GM12878 (cell line): ENCODE data around the gene HSPBP1. TPM values are rescaled to one million over a fixed set of nuclear protein-coding genes. Genes with fewer than 3 reads are reported as not detected.

Source experiments
- ATAC-seq: fragments of 200-7000 bp; cut with Tn5 transposase; 3 replicates; pipeline ENCODE4 v1.9.1; 2020; ENCODE audit warnings: mild to moderate bottlenecking, moderate library complexity
- BruUV-seq: library from RNA; stranded (reverse); fragments of 400-500 nt; replicated peaks from 2 replicates; lab custom pipeline; 2021; lab: Mats Ljungman, UMichigan
- CTCF ChIA-PET: fragments of 300-600 bp; sonication (Branson Sonifier 250); formaldehyde crosslinking; extraction: SDS; loops from one replicate; lab custom pipeline; 2021; ENCODE audit warnings: inconsistent platforms; lab: Yijun Ruan, JAX
- POLR2A ChIA-PET: fragments of 350-600 bp; formaldehyde crosslinking; extraction: SDS; loops from one replicate; lab custom pipeline; 2021; ENCODE audit warnings: inconsistent platforms; lab: Charles Lee
- RAD21 ChIA-PET: fragments of 300-600 bp; sonication (Branson Sonifier 250); formaldehyde crosslinking; loops from one replicate; lab custom pipeline; 2023; ENCODE audit warnings: antibody characterized with exemption; ENCODE audit not compliant: unreplicated experiment; lab: Charles Lee
- SMC1A ChIA-PET: fragments of 300-600 bp; sonication (Branson Sonifier 250); formaldehyde crosslinking; loops from one replicate; lab custom pipeline; 2023; ENCODE audit not compliant: unreplicated experiment, uncharacterized antibody; lab: Charles Lee
- DNase-seq: peaks from one replicate; pipeline ENCODE4 v3.0.0-alpha.2; 2011; ENCODE audit warnings: low read depth, low spot score
- FAIRE-seq: peaks from 3 replicates; lab custom pipeline; 2011; peaks lifted over from hg19 to GRCh38; lab: Jason Lieb, UNC
- H2AFZ ChIP-seq: 2 replicates; pipeline ENCODE4 v1.6.0; 2011; ENCODE audit warnings: low read depth, low read length, control low read depth; ENCODE audit not compliant: control insufficient read depth
- H3K27ac ChIP-seq: 2 replicates; pipeline ENCODE4 v1.5.1; 2011; ENCODE audit warnings: control low read depth; ENCODE audit not compliant: control insufficient read depth, insufficient read depth
- H3K27me3 ChIP-seq, 2 experiments: replicated peaks in 1 of 2; 2 replicates each; pipeline versions ENCODE4 v1.6.0 to v1.6.1; 2011; ENCODE audit warnings: low read length in 1 of 2; ENCODE audit not compliant: control insufficient read depth in 2 of 2, insufficient read depth in 2 of 2
- H3K36me3 ChIP-seq, 2 experiments: 2 replicates each; pipeline ENCODE4 v1.5.1; 2011; ENCODE audit warnings: low read length in 1 of 2; ENCODE audit not compliant: control insufficient read depth in 2 of 2, insufficient read depth in 2 of 2
- H3K4me1 ChIP-seq: 2 replicates; pipeline ENCODE4 v1.6.1; 2011; ENCODE audit warnings: mild to moderate bottlenecking, low read length, moderate library complexity, mixed read lengths; ENCODE audit not compliant: control insufficient read depth, insufficient read depth
- H3K4me2 ChIP-seq: 2 replicates; pipeline ENCODE4 v1.6.0; 2011; ENCODE audit warnings: control low read depth; ENCODE audit not compliant: control insufficient read depth, insufficient read depth
- H3K4me3 ChIP-seq: fragments of 200-600 bp; sonication (generic); 2 replicates; pipeline ENCODE4 v1.5.1; 2016
- H3K79me2 ChIP-seq: 2 replicates; pipeline ENCODE4 v1.6.0; 2011; ENCODE audit warnings: low read length; ENCODE audit not compliant: control insufficient read depth, insufficient read depth
- H3K9ac ChIP-seq: 2 replicates; pipeline ENCODE4 v1.8.0; 2011; ENCODE audit warnings: low read length, control low read depth, mixed read lengths; ENCODE audit not compliant: control insufficient read depth, insufficient read depth
- H3K9me3 ChIP-seq: replicated peaks from 3 replicates; pipeline ENCODE4 v1.5.1; 2011; ENCODE audit warnings: mild to moderate bottlenecking, low read length; ENCODE audit not compliant: control insufficient read depth, insufficient read depth
- H4K20me1 ChIP-seq: 2 replicates; pipeline ENCODE4 v1.6.0; 2011; ENCODE audit not compliant: control insufficient read depth, insufficient read depth
- BCL11A ChIP-seq: IDR thresholded peaks from 2 replicates; pipeline ENCODE4 v1.6.1; 2011; ENCODE audit warnings: low read depth, low read length
- CHD1 ChIP-seq: IDR thresholded peaks from 2 replicates; pipeline ENCODE4 v1.6.1; 2012; ENCODE audit warnings: low read depth, low read length, improper control_type of control experiment
- EGR1 ChIP-seq, 2 experiments: IDR thresholded peaks; 1 replicate in 1 of 2; 2 replicates in 1 of 2; pipeline ENCODE4 v1.6.1; 2011 to 2012; ENCODE audit warnings: low read depth in 2 of 2, low read length in 2 of 2, borderline replicate concordance in 1 of 2, mild to moderate bottlenecking in 1 of 2, moderate library complexity in 1 of 2
- EZH2 ChIP-seq: IDR thresholded peaks from 2 replicates; pipeline ENCODE4 v1.6.1; 2012; ENCODE audit warnings: low read depth, mild to moderate bottlenecking, control low read depth, inconsistent platforms, low read length, borderline replicate concordance; ENCODE audit not compliant: control insufficient read depth
- GABPA ChIP-seq: IDR thresholded peaks from 2 replicates; pipeline ENCODE4 v1.6.1; 2014; ENCODE audit warnings: antibody characterized with exemption, low read depth, mild to moderate bottlenecking, inconsistent platforms
- HCFC1 ChIP-seq: fragments of 150-350 bp; IDR thresholded peaks from 2 replicates; pipeline ENCODE4 v1.6.1; 2014; ENCODE audit warnings: low read length
- MTA3 ChIP-seq: IDR thresholded peaks from 2 replicates; pipeline ENCODE4 v1.6.1; 2012; ENCODE audit warnings: low read length, inconsistent platforms, borderline replicate concordance
- MYC ChIP-seq: IDR thresholded peaks from 2 replicates; pipeline ENCODE4 v1.6.1; 2011; ENCODE audit warnings: mild to moderate bottlenecking, low read length, moderate library complexity, inconsistent platforms; ENCODE audit not compliant: insufficient read depth, insufficient replicate concordance, insufficient read length, severe bottlenecking
- NR2C1 ChIP-seq: fragments of 450-650 bp; IDR thresholded peaks from 2 replicates; pipeline ENCODE4 v1.6.1; 2017; ENCODE audit warnings: antibody characterized with exemption, mild to moderate bottlenecking, moderate library complexity
- POLR2A ChIP-seq: IDR thresholded peaks from 2 replicates; pipeline ENCODE4 v1.6.1; 2011; ENCODE audit warnings: low read depth, mild to moderate bottlenecking, low read length
- RAD51 ChIP-seq: fragments of 450-650 bp; IDR thresholded peaks from 2 replicates; pipeline ENCODE4 v1.6.1; 2016; ENCODE audit warnings: moderate library complexity, mild to moderate bottlenecking, inconsistent platforms
- SUPT20H ChIP-seq: IDR thresholded peaks from 2 replicates; pipeline ENCODE4 v1.6.1; 2011; ENCODE audit warnings: low read depth, mild to moderate bottlenecking, low read length, moderate library complexity, borderline replicate concordance; ENCODE audit not compliant: control insufficient read depth
- TBL1XR1 ChIP-seq: IDR thresholded peaks from 2 replicates; pipeline ENCODE4 v1.6.1; 2012; ENCODE audit warnings: low read depth, low read length, improper control_type of control experiment
- TCF3 ChIP-seq: IDR thresholded peaks from 2 replicates; pipeline ENCODE4 v1.6.1; 2012; ENCODE audit warnings: low read depth, mild to moderate bottlenecking, low read length, borderline replicate concordance; ENCODE audit not compliant: insufficient read depth
- ZNF384 ChIP-seq: IDR thresholded peaks from 2 replicates; pipeline ENCODE4 v1.6.1; 2012; ENCODE audit warnings: low read depth, mild to moderate bottlenecking, low read length, improper control_type of control experiment, borderline replicate concordance
- WGBS: methylation state at CpG from one replicate; pipeline ENCODE4 v1.1.6; 2016; ENCODE audit warnings: low lambda C conversion rate; ENCODE audit not compliant: insufficient replicate concordance, insufficient coverage; ENCODE audit errors: missing lambda C conversion rate; 5-methylcytosine and 5-hydroxymethylcytosine counted together
- in situ Hi-C: fragments of 300-500 bp; cut with MboI; formaldehyde crosslinking; loops from 9 replicates; pipeline ENCODE4 v1.14.3; 2018; ENCODE audit warnings: mixed read lengths
- intact Hi-C: fragments of 100-400 bp; cut with micrococcal nuclease; formaldehyde crosslinking; loops from one replicate; pipeline ENCODE4 v1.14.2; 2022; ENCODE audit not compliant: unreplicated experiment
- polyA plus RNA-seq, 11 experiments: library from polyadenylated mRNA; depleted of rRNA in 4 of 11; unstranded in 6 of 11; stranded (reverse) in 5 of 11; fragments of >200 nt; fragmentation: Nextera tagmentation in 4 of 11; fragmentation: Illumina TruSeq in 1 of 11; extraction: Ambion mirVana in 4 of 11; extraction: Trizol in 1 of 11; gene quantifications; 1 replicate in 1 of 11; 2 replicates in 10 of 11; pipeline versions ENCODE4 v1.2.1 to v1.2.3, GENCODE V29; 2011 to 2016; ENCODE audit warnings: inconsistent platforms in 2 of 11, missing spikeins in 2 of 11, low read depth in 1 of 11
- total RNA-seq, 4 experiments: library from RNA; depleted of rRNA in 3 of 4; stranded (reverse); fragments of >200 nt in 3 of 4; fragmentation: Illumina TruSeq in 1 of 4; extraction: Trizol in 1 of 4; gene quantifications; 2 replicates each; pipeline versions ENCODE4 v1.2.1 to v1.2.3, GENCODE V29; 2013 to 2021
- TF ChIP-seq, protein P1 (sequence below): IDR thresholded peaks from 2 replicates; pipeline ENCODE4 v1.6.1; 2011; ENCODE audit warnings: low read depth, low read length, improper control_type of control experiment, borderline replicate concordance

HSPBP1 gene
- total and polyA plus RNA-seq, 10 of the 15 experiments (the other 5 are each of a cell fraction or from before 2014, with no cell fraction given): 0.18 to 83.3 (median 23.0) TPM

DNA sequence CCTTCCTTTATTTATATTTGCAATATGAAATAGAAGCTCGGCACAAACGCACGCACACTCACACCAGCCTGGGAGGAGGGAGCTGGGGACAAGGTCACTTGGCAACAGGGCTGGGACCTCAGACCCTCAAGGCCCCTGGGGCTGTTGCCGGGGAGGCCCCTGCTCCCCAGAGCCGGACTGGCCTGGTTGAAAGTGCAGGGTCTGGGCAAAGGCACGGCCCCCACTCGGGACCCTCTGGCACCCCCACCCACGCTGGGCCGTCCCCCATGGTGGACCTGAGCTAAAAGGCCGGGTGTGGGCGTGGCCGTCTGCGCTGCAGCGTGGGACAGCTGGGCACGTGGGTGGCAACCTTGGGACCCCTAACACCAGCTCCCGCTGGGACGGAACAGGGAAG lies 50.1 kb downstream of the HSPBP1 start:
- no peak overlapping the region for H3K4me2 ChIP-seq
- ChIA-PET POLR2A (no interaction called here), RAD21 (no interaction called here), CTCF (no interaction called here), SMC1A (no interaction called here)
- DNase-seq (no peak), ATAC-seq (no peak), FAIRE-seq (no peak)
- intact Hi-C loops: no loop called here
- no peaks in the 10 kb centered on the region for H3K27me3 ChIP-seq
- peaks cover 3% of the 10 kb centered on the region; the same call in 1 of the 2 replicates for H4K20me1 ChIP-seq
- no peak overlapping the region for H3K27ac ChIP-seq
- TF ChIP-seq NR2C1 (no peak), POLR2A (peak; percentile 37; the same call in 1 of the 2 replicates)
- BruUV-seq: TSS peak; percentile 74
- no peaks in the 10 kb centered on the region for H3K79me2 ChIP-seq
- H3K4me3 ChIP-seq: no peak overlapping the region
- H3K4me1 ChIP-seq: no peaks in the 10 kb centered on the region
- H2AFZ ChIP-seq: no peak overlapping the region
- H3K9me3 ChIP-seq: no peaks in the 10 kb centered on the region
- peaks cover 17 to 44% of the 10 kb centered on the region in 2 experiments; a peak in 3 of 4 replicates for H3K36me3 ChIP-seq
- H3K9ac ChIP-seq: no peak overlapping the region
- in situ Hi-C loops: no loop called here
- 85% methylated on average over 17 of the region's 17 CpGs for WGBS

DNA sequence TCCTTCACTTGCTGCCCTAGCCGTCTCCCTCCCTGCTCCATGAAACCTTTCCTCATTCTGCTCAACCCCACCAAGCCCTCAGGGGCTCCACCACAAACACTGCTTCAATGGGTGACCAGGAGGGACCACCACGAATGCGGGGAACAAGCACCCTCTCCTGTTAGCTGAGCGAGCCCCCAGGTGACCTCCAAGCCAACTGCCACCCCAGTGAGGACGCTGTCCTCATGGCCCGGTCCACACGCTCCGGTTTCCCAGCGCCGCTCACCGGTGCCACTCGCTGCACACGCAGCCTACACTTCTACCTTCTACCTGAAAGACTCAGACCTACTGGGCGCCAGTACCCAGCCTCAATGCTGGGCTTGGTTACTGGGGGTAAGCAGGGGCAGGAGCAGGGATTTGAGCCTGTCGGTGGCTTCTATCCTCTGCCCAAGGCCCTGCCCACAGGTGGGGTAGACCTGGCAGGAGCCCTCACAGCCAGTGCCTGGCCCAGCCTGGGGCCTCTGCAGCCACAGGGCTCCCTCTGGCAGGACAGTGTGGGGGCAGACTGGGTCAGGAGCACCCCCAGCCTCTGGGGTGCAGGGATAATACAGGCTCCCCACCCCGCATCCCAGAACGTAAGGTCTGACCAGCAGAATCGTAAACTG lies 50.6 kb downstream of the HSPBP1 start:
- CTCF ChIA-PET: no interaction called here
- Histone ChIP-seq H3K27me3 (no peaks in the 10 kb centered on the region), H3K4me3 (no peak overlapping the region), H3K36me3 (peaks cover 11 to 41% of the 10 kb centered on the region in 2 experiments; a peak in 3 of 4 replicates), H3K4me2 (no peak overlapping the region), H3K9ac (no peak overlapping the region), H3K27ac (no peak overlapping the region), H4K20me1 (peaks cover 3% of the 10 kb centered on the region; the same call in 1 of the 2 replicates), H2AFZ (no peak overlapping the region), H3K9me3 (no peaks in the 10 kb centered on the region), H3K4me1 (no peaks in the 10 kb centered on the region), H3K79me2 (no peaks in the 10 kb centered on the region)
- in situ Hi-C loops (no loop called here), intact Hi-C loops (no loop called here)
- RAD21 ChIA-PET: no interaction called here
- ATAC-seq (no peak), DNase-seq (no peak), FAIRE-seq (no peak)
- POLR2A ChIA-PET: no interaction called here
- TF ChIP-seq MYC (no peak), RAD51 (no peak), EGR1 (IDR thresholded peaks at IDR 0.05; ENCODE audit: borderline replicate concordance in 1 of 2, low read depth in 2 of 2, low read length in 2 of 2) (no peak), BCL11A (no peak), TBL1XR1 (no peak), GABPA (no peak), ZNF384 (no peak), EZH2 (no peak), HCFC1 (no peak), MTA3 (no peak), CHD1 (no peak), TCF3 (no peak), SUPT20H (no peak)
- TF ChIP-seq, protein P1, sequence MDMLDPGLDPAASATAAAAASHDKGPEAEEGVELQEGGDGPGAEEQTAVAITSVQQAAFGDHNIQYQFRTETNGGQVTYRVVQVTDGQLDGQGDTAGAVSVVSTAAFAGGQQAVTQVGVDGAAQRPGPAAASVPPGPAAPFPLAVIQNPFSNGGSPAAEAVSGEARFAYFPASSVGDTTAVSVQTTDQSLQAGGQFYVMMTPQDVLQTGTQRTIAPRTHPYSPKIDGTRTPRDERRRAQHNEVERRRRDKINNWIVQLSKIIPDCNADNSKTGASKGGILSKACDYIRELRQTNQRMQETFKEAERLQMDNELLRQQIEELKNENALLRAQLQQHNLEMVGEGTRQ: no peak
- WGBS: 93% methylated on average over 18 of the region's 18 CpGs
- SMC1A ChIA-PET: no interaction called here
- no TSS peak for BruUV-seq
